ENCODE data around the gene PPP2R2B.

Gene PPP2R2B

DNA sequence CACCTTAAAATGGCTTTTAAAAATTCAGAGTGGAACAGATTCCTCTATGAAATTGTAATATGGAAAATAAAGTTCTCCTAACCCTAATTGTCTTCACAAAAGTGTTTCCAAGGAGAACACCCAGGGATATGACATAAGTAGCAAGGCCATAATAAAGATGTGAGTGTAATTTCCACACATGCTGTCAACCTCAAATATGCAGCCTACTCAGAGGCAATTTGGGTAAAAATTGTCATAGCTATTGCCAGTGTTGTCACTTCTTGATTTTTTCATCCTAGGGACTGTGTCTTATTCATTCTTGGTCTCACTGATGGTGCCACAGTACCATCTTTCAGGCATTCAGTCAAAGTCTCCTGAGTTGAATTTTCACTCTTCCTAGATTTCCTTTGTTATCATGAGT is 100.3 kb downstream of the PPP2R2B start:
- Histone ChIP-seq H3K9me3 (ENCODE audit: low read length) (no peaks in the 10 kb centered on the region), H3K36me3 (ENCODE audit: insufficient read depth, low read length) (no peaks in the 10 kb centered on the region), H3K27ac (ENCODE audit: low read depth, low read length) (no peak overlapping the region), H3K27me3 (ENCODE audit: control insufficient read depth in 1 of 2, insufficient read depth in 2 of 2, low read length in 2 of 2) (no peaks in the 10 kb centered on the region), H3K4me3 (ENCODE audit: low read depth in 1 of 2, low read length in 2 of 2) (no peak overlapping the region), H3K9ac (ENCODE audit: low read length) (no peak overlapping the region), H3K4me1 (ENCODE audit: insufficient read depth, low read length) (no peaks in the 10 kb centered on the region)

DNA sequence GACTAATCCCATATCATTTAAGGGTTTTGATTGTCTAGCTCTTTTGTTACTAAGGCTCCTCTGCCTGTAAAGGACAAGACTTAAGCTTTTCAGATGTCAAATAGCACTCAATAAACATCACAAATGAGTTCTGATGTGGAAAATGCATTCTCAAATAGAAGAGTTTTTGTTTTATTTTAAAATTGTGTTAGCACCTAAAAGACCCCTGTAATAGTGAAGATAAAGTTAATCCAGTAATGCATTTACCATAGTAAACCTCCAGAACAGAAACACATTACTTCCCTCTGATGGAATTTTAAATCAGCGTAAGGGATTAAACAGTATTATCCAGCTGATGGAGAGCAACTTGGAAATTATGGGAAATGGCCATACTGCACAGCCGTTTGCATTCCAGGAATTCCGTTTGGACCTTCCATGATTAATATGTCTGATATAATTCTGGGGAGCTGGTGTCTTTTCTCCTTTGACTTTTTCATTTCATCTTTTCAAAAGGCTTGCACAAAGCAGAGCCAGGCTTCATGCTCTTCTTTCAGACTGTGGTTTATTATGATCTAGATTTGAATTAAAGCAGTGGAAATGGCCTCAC is 105.6 kb downstream of the PPP2R2B start:
- Histone ChIP-seq H3K36me3 (ENCODE audit: insufficient read depth, low read length) (no peaks in the 10 kb centered on the region), H3K27ac (ENCODE audit: low read depth, low read length) (no peak overlapping the region), H3K4me3 (ENCODE audit: low read depth in 1 of 2, low read length in 2 of 2) (no peak overlapping the region), H3K9me3 (ENCODE audit: low read length) (no peaks in the 10 kb centered on the region), H3K4me1 (ENCODE audit: insufficient read depth, low read length) (no peaks in the 10 kb centered on the region), H3K9ac (ENCODE audit: low read length) (no peak overlapping the region), H3K27me3 (ENCODE audit: control insufficient read depth in 1 of 2, insufficient read depth in 2 of 2, low read length in 2 of 2) (no peaks in the 10 kb centered on the region)

DNA sequence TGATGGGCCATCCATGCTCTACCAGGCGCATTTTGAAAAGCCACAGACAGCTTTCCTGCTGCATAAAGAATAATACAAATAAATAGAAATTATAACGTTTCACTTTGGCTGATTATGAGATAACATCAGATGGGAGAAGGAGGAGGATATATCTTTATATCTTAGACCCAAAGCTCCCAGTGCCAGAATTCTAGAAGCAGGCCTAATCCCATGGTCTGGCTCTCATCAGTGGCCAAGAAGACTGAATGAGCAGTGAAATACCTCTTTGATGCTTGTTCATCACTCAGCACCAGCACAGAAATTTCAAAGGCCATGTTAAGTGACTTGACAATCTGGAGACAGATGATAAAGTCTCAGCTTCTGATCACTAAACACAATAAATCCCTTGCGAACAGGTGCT is 107.6 kb downstream of the PPP2R2B start:
- no peak overlapping the region for H3K27ac ChIP-seq (ENCODE audit: low read depth, low read length)

DNA sequence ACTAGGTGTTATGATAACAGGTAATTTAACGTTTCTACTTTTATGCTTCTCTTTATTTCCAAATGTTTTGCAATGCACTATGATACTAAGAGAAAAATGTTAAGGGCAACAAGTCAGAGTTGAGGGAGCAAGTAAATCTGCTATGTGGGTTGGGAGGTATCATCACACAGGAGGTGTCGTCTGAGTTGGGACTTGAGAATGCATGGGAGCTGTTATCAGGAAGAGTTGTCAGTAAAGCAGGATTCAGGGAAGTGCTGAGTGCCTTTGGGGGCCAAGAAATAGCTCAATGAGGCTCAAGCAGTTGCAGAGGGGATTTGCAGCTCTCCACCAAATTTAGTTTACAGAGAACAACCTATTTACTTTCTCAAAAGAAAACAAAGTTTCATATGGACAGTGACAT is 108.0 kb downstream of the PPP2R2B start:
- no peaks in the 10 kb centered on the region for H3K9me3 ChIP-seq (ENCODE audit: low read length)
- H3K27ac ChIP-seq (ENCODE audit: low read depth, low read length): no peak overlapping the region
- no peaks in the 10 kb centered on the region for H3K36me3 ChIP-seq (ENCODE audit: insufficient read depth, low read length)
- no peak overlapping the region for H3K4me3 ChIP-seq (ENCODE audit: low read depth in 1 of 2, low read length in 2 of 2)
- no peaks in the 10 kb centered on the region for H3K4me1 ChIP-seq (ENCODE audit: insufficient read depth, low read length)
- H3K27me3 ChIP-seq (ENCODE audit: control insufficient read depth in 1 of 2, insufficient read depth in 2 of 2, low read length in 2 of 2): no peaks in the 10 kb centered on the region
- H3K9ac ChIP-seq (ENCODE audit: low read length): no peak overlapping the region

More for the DNA sequence above, 107.6 kb downstream of the PPP2R2B start:
- Histone ChIP-seq H3K4me3 (ENCODE audit: low read depth in 1 of 2, low read length in 2 of 2) (no peak overlapping the region), H3K9ac (ENCODE audit: low read length) (no peak overlapping the region), H3K36me3 (ENCODE audit: insufficient read depth, low read length) (no peaks in the 10 kb centered on the region), H3K27me3 (ENCODE audit: control insufficient read depth in 1 of 2, insufficient read depth in 2 of 2, low read length in 2 of 2) (no peaks in the 10 kb centered on the region), H3K4me1 (ENCODE audit: insufficient read depth, low read length) (no peaks in the 10 kb centered on the region), H3K9me3 (ENCODE audit: low read length) (no peaks in the 10 kb centered on the region)

DNA sequence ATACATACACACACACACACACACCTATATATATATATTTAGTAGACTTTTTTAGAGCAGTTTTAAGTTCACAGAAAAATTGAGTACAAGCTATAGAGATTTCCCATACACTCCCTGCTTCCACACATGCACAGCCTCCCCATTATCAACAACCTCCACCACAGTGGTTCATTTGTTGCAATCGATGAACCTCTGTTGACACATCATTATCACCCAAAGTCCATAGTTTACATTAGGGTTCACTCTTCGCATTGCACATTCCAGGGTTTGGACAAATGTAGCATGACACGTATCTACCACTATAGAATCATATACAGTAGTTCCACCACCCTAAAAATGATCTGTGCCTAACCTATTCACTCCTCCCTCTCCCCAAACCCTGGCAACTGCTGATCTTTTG is 111.0 kb downstream of the PPP2R2B start:
- Histone ChIP-seq H3K36me3 (ENCODE audit: insufficient read depth, low read length) (no peaks in the 10 kb centered on the region), H3K4me3 (ENCODE audit: low read depth in 1 of 2, low read length in 2 of 2) (no peak overlapping the region), H3K9ac (ENCODE audit: low read length) (no peak overlapping the region), H3K27ac (ENCODE audit: low read depth, low read length) (no peak overlapping the region), H3K4me1 (ENCODE audit: insufficient read depth, low read length) (no peaks in the 10 kb centered on the region), H3K27me3 (ENCODE audit: control insufficient read depth in 1 of 2, insufficient read depth in 2 of 2, low read length in 2 of 2) (no peaks in the 10 kb centered on the region), H3K9me3 (ENCODE audit: low read length) (no peaks in the 10 kb centered on the region)

DNA sequence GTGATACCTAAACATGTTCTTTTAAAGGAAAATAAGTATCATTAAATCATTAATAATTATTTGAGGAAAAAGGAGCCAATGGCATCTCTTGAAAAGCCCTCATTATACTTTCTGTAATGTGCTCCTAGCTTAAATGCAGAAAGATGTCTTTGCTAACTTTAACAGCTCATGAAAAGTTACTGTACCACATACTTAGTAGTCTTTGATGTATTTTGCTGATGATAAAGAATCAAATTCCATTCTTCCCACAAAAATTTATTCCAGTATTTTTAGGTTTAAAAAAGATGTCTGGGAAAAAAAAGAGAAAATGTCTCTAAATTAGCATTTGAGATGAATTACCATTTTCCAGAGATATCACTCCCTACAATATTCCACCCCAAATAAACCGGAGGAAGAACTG is 112.5 kb downstream of the PPP2R2B start:
- no peak overlapping the region for H3K27ac ChIP-seq (ENCODE audit: low read depth, low read length)
- no peaks in the 10 kb centered on the region for H3K9me3 ChIP-seq (ENCODE audit: low read length)
- H3K4me3 ChIP-seq (ENCODE audit: low read depth in 1 of 2, low read length in 2 of 2): no peak overlapping the region
- no peaks in the 10 kb centered on the region for H3K27me3 ChIP-seq (ENCODE audit: control insufficient read depth in 1 of 2, insufficient read depth in 2 of 2, low read length in 2 of 2)
- H3K4me1 ChIP-seq (ENCODE audit: insufficient read depth, low read length): no peaks in the 10 kb centered on the region
- no peaks in the 10 kb centered on the region for H3K36me3 ChIP-seq (ENCODE audit: insufficient read depth, low read length)
- no peak overlapping the region for H3K9ac ChIP-seq (ENCODE audit: low read length)

DNA sequence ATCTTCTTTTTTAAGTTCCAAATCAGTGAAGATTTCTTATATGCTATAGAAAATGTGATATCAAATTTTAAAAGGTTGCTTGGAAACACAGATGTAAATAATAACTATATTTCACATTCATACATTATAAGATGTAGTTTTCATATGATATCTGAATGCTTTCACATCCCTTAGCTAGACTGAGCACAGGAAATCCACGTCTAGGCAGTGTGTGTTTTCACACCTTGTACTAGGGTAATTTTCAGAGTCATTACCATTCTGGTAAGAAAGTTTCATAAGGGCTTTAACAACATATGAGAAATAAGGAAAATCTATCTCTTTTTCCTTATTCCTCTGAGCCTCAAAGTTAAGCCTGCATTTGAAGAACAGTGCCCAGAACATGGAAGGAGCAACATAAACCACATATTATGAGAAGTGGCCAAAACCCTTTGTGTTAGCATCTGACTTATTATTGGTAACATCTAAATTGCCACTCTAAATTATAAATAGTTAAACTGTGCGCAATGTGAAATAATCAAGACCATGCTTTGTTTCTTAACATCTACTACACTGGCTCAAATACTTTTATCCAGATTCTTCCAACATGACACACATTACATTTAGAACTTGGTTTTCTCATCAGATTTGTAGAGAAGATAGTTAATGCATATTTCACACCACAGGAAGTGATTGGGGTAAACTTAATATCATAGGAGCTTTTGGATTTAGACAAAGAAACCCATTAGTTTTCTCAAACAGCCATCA is 113.3 kb downstream of the PPP2R2B start:
- no peak overlapping the region for H3K27ac ChIP-seq (ENCODE audit: low read depth, low read length)
- no peaks in the 10 kb centered on the region for H3K9me3 ChIP-seq (ENCODE audit: low read length)
- H3K4me3 ChIP-seq (ENCODE audit: low read depth in 1 of 2, low read length in 2 of 2): no peak overlapping the region
- H3K9ac ChIP-seq (ENCODE audit: low read length): no peak overlapping the region
- H3K36me3 ChIP-seq (ENCODE audit: insufficient read depth, low read length): no peaks in the 10 kb centered on the region
- no peaks in the 10 kb centered on the region for H3K4me1 ChIP-seq (ENCODE audit: insufficient read depth, low read length)
- H3K27me3 ChIP-seq (ENCODE audit: control insufficient read depth in 1 of 2, insufficient read depth in 2 of 2, low read length in 2 of 2): no peaks in the 10 kb centered on the region

DNA sequence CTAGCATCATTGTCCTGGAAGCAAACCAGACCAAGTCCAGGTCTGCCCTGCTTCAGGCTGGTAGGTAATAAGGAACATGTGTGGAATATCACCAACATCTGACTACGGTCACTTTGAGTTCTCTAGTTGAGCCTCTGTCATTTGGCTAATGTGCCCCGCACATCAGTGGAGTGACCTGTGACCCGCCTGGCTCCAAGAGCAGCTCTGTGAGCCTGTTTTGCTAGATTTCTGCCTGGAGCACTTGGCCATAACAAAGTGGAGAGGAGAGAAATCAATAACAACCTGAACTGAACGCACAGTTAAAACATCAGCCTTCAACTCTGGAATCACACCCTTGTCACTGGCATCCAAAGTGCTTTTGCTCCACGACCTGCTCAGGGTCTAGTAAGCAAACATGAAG is 115.7 kb downstream of the PPP2R2B start:
- Histone ChIP-seq H3K27me3 (ENCODE audit: control insufficient read depth in 1 of 2, insufficient read depth in 2 of 2, low read length in 2 of 2) (no peaks in the 10 kb centered on the region), H3K9ac (ENCODE audit: low read length) (no peak overlapping the region), H3K4me1 (ENCODE audit: insufficient read depth, low read length) (no peaks in the 10 kb centered on the region), H3K36me3 (ENCODE audit: insufficient read depth, low read length) (no peaks in the 10 kb centered on the region), H3K27ac (ENCODE audit: low read depth, low read length) (no peak overlapping the region), H3K4me3 (ENCODE audit: low read depth in 1 of 2, low read length in 2 of 2) (no peak overlapping the region), H3K9me3 (ENCODE audit: low read length) (no peaks in the 10 kb centered on the region)

DNA sequence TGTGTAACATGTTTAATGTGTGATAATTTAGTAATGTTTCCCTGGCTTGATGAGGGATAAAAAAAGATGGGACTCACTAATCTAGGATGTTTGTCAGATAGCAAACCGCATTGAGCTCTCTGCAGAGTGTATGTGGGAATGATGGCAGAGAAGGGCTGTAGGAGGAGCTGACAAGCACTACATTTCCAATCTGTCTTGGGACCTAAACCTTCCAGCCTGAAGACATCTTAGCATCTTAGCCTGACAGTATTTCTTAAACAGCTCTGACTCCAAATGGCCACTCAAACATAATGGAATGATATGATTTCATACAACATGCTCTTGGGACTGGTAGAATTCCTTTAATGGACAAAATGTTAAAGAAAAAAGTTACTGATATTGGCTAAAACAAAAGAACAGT is 116.7 kb downstream of the PPP2R2B start:
- Histone ChIP-seq H3K9ac (ENCODE audit: low read length) (no peak overlapping the region), H3K9me3 (ENCODE audit: low read length) (no peaks in the 10 kb centered on the region), H3K27me3 (ENCODE audit: control insufficient read depth in 1 of 2, insufficient read depth in 2 of 2, low read length in 2 of 2) (no peaks in the 10 kb centered on the region), H3K36me3 (ENCODE audit: insufficient read depth, low read length) (no peaks in the 10 kb centered on the region), H3K4me3 (ENCODE audit: low read depth in 1 of 2, low read length in 2 of 2) (no peak overlapping the region), H3K27ac (ENCODE audit: low read depth, low read length) (no peak overlapping the region), H3K4me1 (ENCODE audit: insufficient read depth, low read length) (no peaks in the 10 kb centered on the region)

DNA sequence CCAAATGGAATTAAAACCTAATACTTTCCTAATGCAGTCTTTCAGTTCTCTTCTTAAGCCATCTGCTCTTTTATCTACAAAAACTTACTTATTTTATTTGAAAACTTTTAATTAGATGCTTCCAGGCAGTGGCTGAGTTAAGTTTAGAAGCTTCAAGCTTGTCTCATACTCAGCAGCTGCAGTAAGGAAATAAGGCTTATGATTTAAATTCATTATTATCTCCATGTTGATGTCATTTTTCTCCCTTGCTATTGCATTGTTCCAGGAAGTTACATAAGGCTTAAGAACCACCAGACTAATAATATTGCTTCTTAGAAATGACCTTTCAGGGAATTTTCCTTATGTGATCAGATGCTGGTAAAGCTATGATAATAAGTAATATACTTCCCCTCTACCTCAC is 119.6 kb downstream of the PPP2R2B start:
- H3K4me3 ChIP-seq (ENCODE audit: low read depth in 1 of 2, low read length in 2 of 2): no peak overlapping the region
- no peaks in the 10 kb centered on the region for H3K9me3 ChIP-seq (ENCODE audit: low read length)
- H3K36me3 ChIP-seq (ENCODE audit: insufficient read depth, low read length): no peaks in the 10 kb centered on the region
- no peak overlapping the region for H3K9ac ChIP-seq (ENCODE audit: low read length)
- no peaks in the 10 kb centered on the region for H3K4me1 ChIP-seq (ENCODE audit: insufficient read depth, low read length)
- no peaks in the 10 kb centered on the region for H3K27me3 ChIP-seq (ENCODE audit: control insufficient read depth in 1 of 2, insufficient read depth in 2 of 2, low read length in 2 of 2)
- no peak overlapping the region for H3K27ac ChIP-seq (ENCODE audit: low read depth, low read length)

DNA sequence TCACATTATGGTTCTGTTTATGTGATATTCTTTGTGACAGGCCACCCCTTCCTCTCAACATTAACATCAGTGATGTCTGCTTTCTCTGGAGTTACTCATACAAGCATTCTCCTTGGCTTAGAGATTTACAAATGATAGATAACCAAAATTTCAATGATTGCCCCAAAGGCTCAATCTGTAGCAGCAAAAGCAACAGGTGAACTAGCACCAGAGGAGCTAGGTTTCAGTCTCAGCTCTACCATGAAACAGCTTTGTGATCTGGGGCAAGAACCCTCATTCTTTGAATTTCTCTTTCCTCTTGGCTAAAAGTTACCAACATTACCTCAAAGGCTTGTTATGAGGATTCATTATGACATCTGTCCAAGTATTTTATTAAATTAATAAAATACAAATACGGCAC is 120.5 kb downstream of the PPP2R2B start:
- H3K27me3 ChIP-seq (ENCODE audit: control insufficient read depth in 1 of 2, insufficient read depth in 2 of 2, low read length in 2 of 2): no peaks in the 10 kb centered on the region
- no peaks in the 10 kb centered on the region for H3K9me3 ChIP-seq (ENCODE audit: low read length)
- H3K9ac ChIP-seq (ENCODE audit: low read length): no peak overlapping the region
- no peak overlapping the region for H3K4me3 ChIP-seq (ENCODE audit: low read depth in 1 of 2, low read length in 2 of 2)
- H3K36me3 ChIP-seq (ENCODE audit: insufficient read depth, low read length): no peaks in the 10 kb centered on the region
- H3K27ac ChIP-seq (ENCODE audit: low read depth, low read length): no peak overlapping the region
- H3K4me1 ChIP-seq (ENCODE audit: insufficient read depth, low read length): no peaks in the 10 kb centered on the region

DNA sequence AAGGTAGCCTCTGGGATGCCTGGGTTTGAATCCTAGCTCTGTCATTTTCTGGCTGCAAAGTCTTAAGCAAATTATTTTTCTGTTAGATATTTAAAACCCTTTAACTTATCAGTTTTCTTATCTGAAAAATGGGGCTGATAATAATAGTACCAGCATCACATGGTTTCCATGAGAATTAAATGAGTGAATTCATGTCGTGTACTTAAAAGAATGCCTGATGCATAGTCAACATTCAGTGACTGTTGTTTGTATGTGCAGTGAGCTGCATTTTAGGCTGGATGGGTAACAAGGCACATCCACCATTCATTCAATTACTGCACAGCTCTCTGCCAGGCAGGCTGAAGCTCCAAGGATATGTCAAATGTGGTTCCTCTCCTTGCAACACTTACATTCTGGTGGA is 122.0 kb downstream of the PPP2R2B start:
- H3K9ac ChIP-seq (ENCODE audit: low read length): no peak overlapping the region
- no peaks in the 10 kb centered on the region for H3K4me1 ChIP-seq (ENCODE audit: insufficient read depth, low read length)
- H3K27me3 ChIP-seq (ENCODE audit: control insufficient read depth in 1 of 2, insufficient read depth in 2 of 2, low read length in 2 of 2): no peaks in the 10 kb centered on the region
- no peak overlapping the region for H3K4me3 ChIP-seq (ENCODE audit: low read depth in 1 of 2, low read length in 2 of 2)
- H3K36me3 ChIP-seq (ENCODE audit: insufficient read depth, low read length): no peaks in the 10 kb centered on the region
- H3K27ac ChIP-seq (ENCODE audit: low read depth, low read length): no peak overlapping the region
- H3K9me3 ChIP-seq (ENCODE audit: low read length): no peaks in the 10 kb centered on the region

Data from muscle layer of colon (tissue), 2 donors.